GM21360 (cell line): ENCODE results near the gene CDH2.

Experiments used
- ATAC-seq: cut with Tn5 transposase; IDR thresholded peaks from one replicate; pipeline ENCODE4 v1.9.1; 2021; ENCODE audit warnings: mild to moderate bottlenecking, moderate library complexity; ENCODE audit not compliant: unreplicated experiment

CDH2 gene

GRCh38 chr18:28045880-28046279 is 131.1 kb downstream of the CDH2 start:
- no peak for ATAC-seq

DNA sequence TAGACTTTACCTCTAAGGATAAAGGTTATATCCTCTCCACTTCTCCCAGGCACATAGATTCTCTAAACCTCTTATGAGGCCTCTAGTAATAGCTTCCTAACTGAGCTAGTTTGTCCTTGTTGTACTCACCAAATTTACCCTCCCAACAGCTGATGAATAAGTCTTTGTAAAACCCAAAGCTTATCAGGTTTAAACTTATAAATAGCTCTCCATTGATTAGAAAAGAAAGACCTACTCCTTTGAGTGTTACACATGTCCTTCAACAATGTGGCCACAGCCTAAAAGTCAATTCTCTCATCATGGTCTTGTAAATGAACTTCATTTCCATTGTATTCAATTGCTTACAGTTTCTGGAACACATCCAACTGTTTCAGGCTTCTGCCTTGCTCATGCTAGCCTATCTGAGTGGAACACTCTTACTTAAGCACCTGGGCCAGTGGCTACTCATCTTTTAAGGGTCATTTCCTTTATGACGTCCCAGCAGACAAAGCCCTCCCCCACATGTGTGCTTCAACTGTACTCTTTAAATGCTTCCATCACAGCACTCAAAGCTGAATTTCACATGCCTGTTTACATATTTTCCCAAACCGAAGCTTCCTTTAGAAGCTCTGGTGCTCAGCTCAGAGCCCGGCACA is 131.6 kb downstream of the CDH2 start:
- ATAC-seq, result no peak

DNA sequence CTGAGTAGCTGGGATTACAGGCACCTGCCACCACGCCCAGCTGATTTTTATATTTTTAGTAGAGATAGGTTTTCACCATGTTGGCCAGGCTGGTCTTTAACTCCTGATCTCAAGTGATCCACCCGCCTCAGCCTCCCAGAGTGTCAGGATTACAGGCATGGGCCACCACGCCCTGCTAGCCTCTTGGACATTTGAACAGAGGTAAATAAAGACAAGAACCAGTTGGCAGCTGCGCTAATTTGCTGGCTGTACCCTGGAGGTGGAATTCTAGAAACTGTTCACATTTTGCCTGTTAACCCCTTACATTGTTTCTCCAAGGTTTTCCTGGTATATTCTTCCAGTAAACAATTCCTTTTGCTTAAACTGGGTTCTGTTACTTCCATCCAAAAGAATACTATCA is 132.9 kb downstream of the CDH2 start:
- ATAC-seq, result no peak

DNA sequence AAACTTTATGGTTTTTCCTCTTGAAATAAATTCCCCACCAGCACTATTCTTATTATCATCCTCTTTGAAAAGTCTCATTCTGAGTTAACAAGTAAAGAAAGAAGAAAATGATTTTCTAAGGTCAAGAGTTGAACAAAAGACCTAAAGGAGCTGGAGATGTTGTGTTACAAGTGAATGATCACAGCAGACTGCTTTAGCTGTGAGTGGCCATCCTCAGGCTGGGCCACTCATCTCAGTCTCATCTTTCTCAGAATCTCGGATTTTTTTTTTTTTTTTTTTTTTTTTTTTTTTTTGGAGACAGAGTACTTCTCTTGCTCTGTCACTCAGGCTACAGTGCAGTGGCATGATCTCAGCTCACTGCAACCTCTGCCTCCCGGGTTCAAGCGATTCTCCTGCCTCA is 133.3 kb downstream of the CDH2 start:
- no peak for ATAC-seq

DNA sequence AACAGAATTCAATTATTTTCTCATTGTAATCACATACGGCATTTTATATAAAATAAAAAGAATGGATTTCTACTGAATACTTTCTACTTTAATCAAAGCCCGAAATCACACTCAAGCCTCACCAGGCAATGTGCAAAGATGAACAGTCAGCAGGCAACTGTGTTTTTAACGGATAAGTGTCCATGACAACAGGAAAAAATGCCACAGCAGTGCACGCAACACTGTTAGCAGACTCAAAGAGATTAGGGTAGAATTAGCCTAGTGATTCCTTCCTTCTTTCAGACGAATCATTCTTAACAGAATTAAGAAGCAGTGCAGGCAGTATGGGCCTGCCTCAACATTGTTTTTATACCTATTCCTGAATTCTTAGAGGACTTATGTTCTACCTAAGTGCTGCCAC is 135.6 kb downstream of the CDH2 start:
- ATAC-seq, result no peak

GRCh38 chr18:28040716-28041115 is 136.2 kb downstream of the CDH2 start:
- no peak for ATAC-seq

GRCh38 chr18:28040211-28040610 is 136.7 kb downstream of the CDH2 start:
- ATAC-seq, result no peak

- no peak for ATAC-seq
These were observed 137.2 kb downstream of the CDH2 start for GRCh38 chr18:28039691-28040090.

- no peak for ATAC-seq
These were observed 137.9 kb downstream of the CDH2 start for GRCh38 chr18:28039078-28039477.

DNA sequence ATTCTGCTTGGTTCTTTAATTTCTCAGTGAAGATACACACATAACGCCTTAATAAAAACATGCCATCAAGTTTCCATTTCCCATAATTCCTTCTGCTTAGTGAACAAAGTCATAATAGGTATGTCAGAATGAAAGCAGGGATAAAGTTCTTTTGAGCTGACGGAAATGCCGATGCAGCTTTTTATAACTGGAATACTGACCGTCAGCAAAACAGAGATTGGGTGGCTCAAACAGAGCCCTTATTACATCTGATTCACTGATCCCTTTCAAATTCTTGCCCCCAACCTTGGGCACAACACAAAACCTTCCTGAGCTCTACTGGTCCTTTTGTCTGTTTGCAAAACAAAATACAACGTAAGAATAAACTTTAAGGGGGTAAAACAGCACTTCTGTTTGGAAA is 140.4 kb downstream of the CDH2 start:
- ATAC-seq, result no peak

- ATAC-seq, result no peak
These were observed 142.4 kb downstream of the CDH2 start for GRCh38 chr18:28034567-28034966.

GRCh38 chr18:28032177-28032576 is 144.8 kb downstream of the CDH2 start:
- no peak for ATAC-seq

- no peak for ATAC-seq
These were observed 146.5 kb downstream of the CDH2 start for GRCh38 chr18:28030458-28030857.

DNA sequence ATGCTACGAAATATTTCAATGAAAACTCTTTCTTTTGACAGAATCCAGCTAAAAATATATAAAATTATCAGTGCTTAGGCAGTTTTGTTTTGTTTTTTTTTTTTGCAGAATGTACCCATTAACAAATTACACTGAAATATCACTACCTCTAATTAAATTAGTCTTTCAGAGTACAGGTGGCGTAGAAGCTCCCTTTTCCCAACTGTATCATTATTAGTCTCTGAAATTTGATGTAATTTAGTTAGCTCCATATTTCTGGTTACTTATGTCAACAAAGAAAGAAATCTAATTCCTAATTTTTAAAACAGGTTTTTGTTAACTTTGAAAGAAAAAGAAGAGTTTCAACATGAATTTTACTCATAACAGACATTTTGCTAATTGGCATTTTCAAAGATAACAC is 149.2 kb downstream of the CDH2 start:
- no peak for ATAC-seq

DNA sequence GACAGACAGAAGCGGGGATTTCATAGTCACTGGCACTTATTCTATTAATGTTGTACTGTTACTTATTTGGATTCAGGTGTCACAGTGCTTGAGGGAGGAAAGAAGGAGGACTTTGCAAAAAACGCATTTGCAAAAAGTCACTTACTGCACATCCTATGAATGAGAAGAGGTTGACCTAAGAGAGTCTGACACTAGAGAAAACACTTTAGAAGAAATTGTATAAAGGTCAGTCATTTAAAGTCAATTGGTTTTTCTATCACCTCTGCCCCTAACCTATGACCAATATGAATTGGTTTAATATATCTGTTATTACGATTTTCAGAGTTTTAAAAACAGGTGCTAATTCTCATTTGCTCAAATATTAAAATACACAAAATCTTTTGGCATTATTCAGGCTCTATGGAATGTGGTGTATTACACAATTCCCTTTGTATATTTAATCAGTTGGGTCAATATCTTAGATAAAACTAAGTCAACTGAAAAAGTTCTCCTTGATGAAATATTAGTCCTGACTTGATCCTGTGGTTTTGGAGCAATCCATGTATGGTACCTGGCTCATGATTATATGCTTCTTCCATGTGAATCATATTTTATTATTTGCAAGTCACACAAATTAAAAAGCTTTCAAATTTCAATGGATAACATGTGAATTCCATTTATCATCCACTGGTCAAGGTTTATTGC is 157.4 kb downstream of the CDH2 start:
- ATAC-seq, result no peak

GRCh38 chr18:28018351-28018750 is 158.6 kb downstream of the CDH2 start:
- no peak for ATAC-seq

- ATAC-seq, result no peak
These were observed 161.3 kb downstream of the CDH2 start for GRCh38 chr18:28015671-28016070.

DNA sequence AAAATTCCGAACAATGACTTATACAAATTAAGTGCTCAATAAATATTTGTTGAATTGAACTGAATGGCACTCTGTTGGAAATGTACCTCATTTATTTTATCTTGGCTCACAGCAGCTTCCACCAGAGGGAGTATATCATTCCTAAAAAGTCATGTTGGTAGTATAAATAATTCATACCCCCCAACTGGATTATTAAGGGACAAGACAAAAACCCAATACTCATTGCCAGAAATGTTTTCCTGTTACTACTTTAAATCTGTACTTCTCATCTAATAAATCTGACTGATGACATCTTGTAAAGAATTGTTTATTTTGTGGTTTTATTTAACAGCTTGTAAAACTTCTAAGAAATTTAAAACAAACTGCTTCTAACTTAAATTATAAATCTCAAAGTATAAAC is 163.9 kb downstream of the CDH2 start:
- no peak for ATAC-seq

- ATAC-seq, result no peak
These were observed 164.6 kb downstream of the CDH2 start for GRCh38 chr18:28012336-28012735.

GRCh38 chr18:28009589-28009988 is 167.3 kb downstream of the CDH2 start:
- no peak for ATAC-seq

- no peak for ATAC-seq
These were observed 169.1 kb downstream of the CDH2 start for GRCh38 chr18:28007841-28008240.

GRCh38 chr18:28005164-28005563 is 171.8 kb downstream of the CDH2 start:
- ATAC-seq, result no peak

DNA sequence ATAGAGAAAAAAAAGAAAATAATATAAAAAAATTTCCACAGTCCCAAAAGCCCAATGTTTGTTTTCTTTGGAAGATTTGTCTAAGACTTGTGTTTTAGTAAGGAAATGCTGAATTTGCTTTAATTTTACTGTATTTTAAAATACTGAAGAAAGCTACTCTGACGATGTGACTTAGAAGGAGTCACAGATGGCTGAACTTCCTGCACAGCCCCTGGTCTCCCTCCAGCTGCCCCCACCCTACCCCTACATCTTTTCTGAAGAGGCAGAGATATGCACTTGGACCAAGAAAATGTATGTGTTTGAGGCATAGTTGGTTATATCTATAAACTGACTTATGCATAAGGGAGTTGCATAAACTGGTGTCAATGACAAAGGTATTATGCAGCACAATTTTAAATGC is 172.3 kb downstream of the CDH2 start:
- no peak for ATAC-seq
